ENCODE measurements around the gene UTF1.

DNA sequence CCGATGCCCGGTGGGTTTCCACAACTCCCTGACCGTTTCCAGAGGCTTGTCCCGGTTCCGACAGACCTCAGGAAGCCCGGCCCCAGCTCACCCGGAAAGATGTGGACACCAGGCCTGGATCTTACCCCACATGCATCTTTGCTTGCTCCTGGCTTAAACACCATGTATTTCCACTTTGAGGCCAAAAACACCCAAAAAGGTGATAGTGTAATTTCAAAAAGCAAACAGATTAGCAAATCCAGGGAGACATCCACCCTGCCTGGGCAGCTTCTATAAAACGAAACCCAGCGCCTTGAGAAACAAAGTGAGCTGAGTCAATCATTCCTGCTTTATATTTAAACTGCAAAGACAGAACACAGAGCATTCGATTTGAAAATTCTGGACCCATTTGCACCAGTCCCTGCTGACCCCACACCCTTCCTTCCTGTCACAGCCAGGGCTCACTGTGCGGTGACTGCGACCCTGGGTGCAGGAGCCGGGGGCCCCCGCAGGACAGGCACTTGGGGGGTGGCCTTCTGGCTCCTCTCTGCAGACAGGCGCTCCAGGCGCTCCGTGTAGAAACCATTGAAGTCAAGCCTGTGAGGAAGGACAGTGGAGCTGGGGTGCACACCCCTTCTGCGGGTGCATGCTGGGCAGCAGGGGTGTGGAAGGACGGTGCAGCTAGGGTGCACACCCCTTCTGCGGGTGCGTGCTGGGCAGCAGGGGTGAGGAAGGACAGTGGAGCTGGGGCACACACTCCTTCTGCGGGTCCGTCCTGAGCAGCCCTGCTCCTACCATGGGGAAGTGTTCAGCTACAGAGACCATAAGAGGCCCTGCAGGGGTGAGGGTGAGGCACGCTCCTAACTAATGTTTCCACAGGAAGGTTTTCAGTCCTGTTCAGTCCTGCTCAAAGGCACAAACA lies 49.6 kb downstream of the UTF1 start:
- TF ChIP-seq, protein P1, sequence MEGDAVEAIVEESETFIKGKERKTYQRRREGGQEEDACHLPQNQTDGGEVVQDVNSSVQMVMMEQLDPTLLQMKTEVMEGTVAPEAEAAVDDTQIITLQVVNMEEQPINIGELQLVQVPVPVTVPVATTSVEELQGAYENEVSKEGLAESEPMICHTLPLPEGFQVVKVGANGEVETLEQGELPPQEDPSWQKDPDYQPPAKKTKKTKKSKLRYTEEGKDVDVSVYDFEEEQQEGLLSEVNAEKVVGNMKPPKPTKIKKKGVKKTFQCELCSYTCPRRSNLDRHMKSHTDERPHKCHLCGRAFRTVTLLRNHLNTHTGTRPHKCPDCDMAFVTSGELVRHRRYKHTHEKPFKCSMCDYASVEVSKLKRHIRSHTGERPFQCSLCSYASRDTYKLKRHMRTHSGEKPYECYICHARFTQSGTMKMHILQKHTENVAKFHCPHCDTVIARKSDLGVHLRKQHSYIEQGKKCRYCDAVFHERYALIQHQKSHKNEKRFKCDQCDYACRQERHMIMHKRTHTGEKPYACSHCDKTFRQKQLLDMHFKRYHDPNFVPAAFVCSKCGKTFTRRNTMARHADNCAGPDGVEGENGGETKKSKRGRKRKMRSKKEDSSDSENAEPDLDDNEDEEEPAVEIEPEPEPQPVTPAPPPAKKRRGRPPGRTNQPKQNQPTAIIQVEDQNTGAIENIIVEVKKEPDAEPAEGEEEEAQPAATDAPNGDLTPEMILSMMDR (IDR thresholded peaks at IDR 0.05), result no peak
- no peak for TF ChIP-seq POLR2A (IDR thresholded peaks at IDR 0.05)

Measured in vagina (tissue), 2 donors.